ENCODE measurements around the gene FRS3.

The FRS3 gene

GRCh38 chr6:41770381-41771057, 9.2 kb downstream of the FRS3 start:
- Histone ChIP-seq H3K36me3 (ENCODE audit: control insufficient read depth in 2 of 2, insufficient read depth in 1 of 2, low read length in 2 of 2) (peaks cover 0 to 46% of the 10 kb centered on the region in 2 experiments; a peak in 2 of 3 replicates), H3K9me3 (ENCODE audit: control insufficient read depth, insufficient read depth, low read depth, low read length) (no peaks in the 10 kb centered on the region), H3K27ac (ENCODE audit: extremely low read depth, low read depth, low read length) (no peak overlapping the region), H3K4me3 (ENCODE audit: low read depth, low read length) (no peak overlapping the region), H3K4me1 (ENCODE audit: control insufficient read depth, insufficient read depth, low read length) (peaks cover 4% of the 10 kb centered on the region; the same call in 1 of the 2 replicates)
- TF ChIP-seq ELK4 (IDR thresholded peaks at IDR 0.05; ENCODE audit: borderline replicate concordance, low read depth, low read length): no peak
- no peak for TF ChIP-seq ZBTB8A (tag by site-specific recombination; IDR thresholded peaks at IDR 0.05)
- TF ChIP-seq ZNF529 (tag by site-specific recombination; IDR thresholded peaks at IDR 0.05; ENCODE audit: insufficient replicate concordance): no peak
- TF ChIP-seq ZNF654 (tag by site-specific recombination; IDR thresholded peaks at IDR 0.05; ENCODE audit: low read depth): no peak
- no peak for TF ChIP-seq ZBTB20 (tag by site-specific recombination; IDR thresholded peaks at IDR 0.05)
- no peak for TF ChIP-seq ZNF544 (tag by site-specific recombination; IDR thresholded peaks at IDR 0.05)
- no peak for TF ChIP-seq ZNF518A (tag by site-specific recombination; conservative IDR thresholded peaks at IDR 0.05; ENCODE audit: low read depth)
- no peak for TF ChIP-seq ZNF202 (tag by site-specific recombination; IDR thresholded peaks at IDR 0.05; ENCODE audit: borderline replicate concordance)
- no peak for TF ChIP-seq ZNF658 (tag by site-specific recombination; IDR thresholded peaks at IDR 0.05)
- TF ChIP-seq ZNF24 (tag by site-specific recombination; IDR thresholded peaks at IDR 0.05): no peak
- TF ChIP-seq KLF10 (tag by site-specific recombination; IDR thresholded peaks at IDR 0.05): no peak
- TF ChIP-seq ZNF704 (tag by site-specific recombination; IDR thresholded peaks at IDR 0.05): no peak
- TF ChIP-seq ZBTB7A (tag by site-specific recombination; IDR thresholded peaks at IDR 0.05; ENCODE audit: low read depth): no peak
- TF ChIP-seq AEBP2 (tag by site-specific recombination; IDR thresholded peaks at IDR 0.05; ENCODE audit: borderline replicate concordance): no peak
- TF ChIP-seq ZNF302 (tag by site-specific recombination; IDR thresholded peaks at IDR 0.05; ENCODE audit: low read depth): no peak
- TF ChIP-seq ZNF214 (tag by site-specific recombination; IDR thresholded peaks at IDR 0.05; ENCODE audit: borderline replicate concordance): no peak
- TF ChIP-seq ZNF558 (tag by site-specific recombination; IDR thresholded peaks at IDR 0.05): no peak
- TF ChIP-seq, protein P1, sequence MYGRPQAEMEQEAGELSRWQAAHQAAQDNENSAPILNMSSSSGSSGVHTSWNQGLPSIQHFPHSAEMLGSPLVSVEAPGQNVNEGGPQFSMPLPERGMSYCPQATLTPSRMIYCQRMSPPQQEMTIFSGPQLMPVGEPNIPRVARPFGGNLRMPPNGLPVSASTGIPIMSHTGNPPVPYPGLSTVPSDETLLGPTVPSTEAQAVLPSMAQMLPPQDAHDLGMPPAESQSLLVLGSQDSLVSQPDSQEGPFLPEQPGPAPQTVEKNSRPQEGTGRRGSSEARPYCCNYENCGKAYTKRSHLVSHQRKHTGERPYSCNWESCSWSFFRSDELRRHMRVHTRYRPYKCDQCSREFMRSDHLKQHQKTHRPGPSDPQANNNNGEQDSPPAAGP (tag by site-specific recombination; IDR thresholded peaks at IDR 0.05): no peak
- ChIA-PET CTCF (interaction anchor here (3.3 kb wide), 1 partner anchor 403 kb away, joined by 9 read pairs; no protein-coding TSS in a partner anchor), POLR2A (interaction anchor here (0.7 kb wide), 1 partner anchor 38 kb away, joined by 3 read pairs; no protein-coding TSS in a partner anchor)
